HG02970 (cell line): Measurements from ENCODE around the gene TMEM156.
"Not testable (repeated sequence)": the region's sequence is repeated elsewhere in the genome, so short reads cannot be mapped to it uniquely, and the experiment has no call there.

Experiments
- ATAC-seq: cut with Tn5 transposase; IDR thresholded peaks from one replicate; pipeline ENCODE4 v1.9.1; 2021; ENCODE audit warnings: mild to moderate bottlenecking, moderate library complexity, moderate number of reproducible peaks; ENCODE audit not compliant: unreplicated experiment, low FRiP score

The TMEM156 gene

GRCh38 chr4:39044364-39044955, 12.3 kb upstream of the TMEM156 start:
- ATAC-seq: peak; percentile 63

GRCh38 chr4:39043861-39044363, 11.7 kb upstream of the TMEM156 start:
- ATAC-seq: no peak

GRCh38 chr4:39043058-39043860, 11.1 kb upstream of the TMEM156 start:
- no peak for ATAC-seq

- ATAC-seq: no peak
Observed at GRCh38 chr4:39042366-39042765, 10.2 kb upstream of the TMEM156 start.

GRCh38 chr4:39039108-39039507, 6.9 kb upstream of the TMEM156 start:
- no peak for ATAC-seq

- no peak for ATAC-seq
Observed at GRCh38 chr4:39037941-39038340, 5.7 kb upstream of the TMEM156 start.

DNA sequence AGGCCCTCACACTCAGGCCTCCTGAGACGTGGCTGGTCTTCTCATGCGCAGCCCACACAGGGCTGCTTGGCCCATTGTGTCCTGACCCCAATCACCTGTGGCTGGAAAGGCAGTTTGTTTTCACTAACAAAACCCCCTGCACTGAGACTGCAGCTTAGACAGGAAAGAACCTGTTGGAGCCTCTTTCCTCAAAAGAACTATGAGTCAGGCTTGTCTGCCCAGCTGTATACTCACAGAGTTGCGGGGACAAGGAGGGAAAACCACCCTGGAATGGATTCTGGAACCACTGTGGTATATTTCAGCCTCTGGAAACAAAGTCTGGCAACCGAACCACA, 5.2 kb upstream of the TMEM156 start:
- no peak for ATAC-seq

DNA sequence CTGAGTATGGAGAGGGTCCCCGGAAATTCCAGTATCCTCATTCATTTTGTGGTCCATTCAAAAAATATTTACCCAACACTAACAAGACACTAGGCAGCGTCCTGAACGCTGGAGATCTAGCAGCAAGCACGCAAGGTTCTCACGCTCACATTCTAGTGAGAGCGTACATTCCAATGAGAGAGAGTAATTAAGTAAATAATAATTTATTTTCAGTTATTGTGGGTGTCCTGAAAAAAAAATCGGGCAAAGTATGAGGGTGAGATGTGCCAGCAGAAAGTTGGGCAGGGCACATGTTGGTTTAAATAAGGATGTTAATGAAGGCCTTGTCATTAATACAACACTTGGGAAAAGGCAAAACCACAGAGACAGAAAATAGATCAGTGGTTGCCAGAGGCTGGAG, 4.0 kb upstream of the TMEM156 start:
- ATAC-seq: no peak

GRCh38 chr4:39031590-39032020, 604 bp downstream of the TMEM156 start:
- not testable (repeated sequence) for ATAC-seq

DNA sequence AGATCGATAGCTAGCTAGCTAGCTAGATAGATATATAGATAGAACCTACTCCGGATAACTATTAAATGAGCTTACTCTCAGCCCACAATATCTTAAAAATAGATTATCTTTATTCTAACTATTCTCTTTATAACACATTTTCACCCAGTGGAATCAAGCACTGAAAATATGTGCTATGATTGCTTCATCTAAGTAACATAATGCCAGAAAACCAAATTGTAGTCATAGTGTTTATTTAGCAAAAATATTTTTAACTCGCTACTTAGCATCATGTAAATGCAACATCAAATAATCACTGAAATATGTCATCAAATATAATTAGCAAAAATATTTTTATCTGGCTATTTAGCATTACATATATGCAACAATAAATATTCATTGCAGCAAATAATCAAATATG, 1.5 kb downstream of the TMEM156 start:
- ATAC-seq: no peak

DNA sequence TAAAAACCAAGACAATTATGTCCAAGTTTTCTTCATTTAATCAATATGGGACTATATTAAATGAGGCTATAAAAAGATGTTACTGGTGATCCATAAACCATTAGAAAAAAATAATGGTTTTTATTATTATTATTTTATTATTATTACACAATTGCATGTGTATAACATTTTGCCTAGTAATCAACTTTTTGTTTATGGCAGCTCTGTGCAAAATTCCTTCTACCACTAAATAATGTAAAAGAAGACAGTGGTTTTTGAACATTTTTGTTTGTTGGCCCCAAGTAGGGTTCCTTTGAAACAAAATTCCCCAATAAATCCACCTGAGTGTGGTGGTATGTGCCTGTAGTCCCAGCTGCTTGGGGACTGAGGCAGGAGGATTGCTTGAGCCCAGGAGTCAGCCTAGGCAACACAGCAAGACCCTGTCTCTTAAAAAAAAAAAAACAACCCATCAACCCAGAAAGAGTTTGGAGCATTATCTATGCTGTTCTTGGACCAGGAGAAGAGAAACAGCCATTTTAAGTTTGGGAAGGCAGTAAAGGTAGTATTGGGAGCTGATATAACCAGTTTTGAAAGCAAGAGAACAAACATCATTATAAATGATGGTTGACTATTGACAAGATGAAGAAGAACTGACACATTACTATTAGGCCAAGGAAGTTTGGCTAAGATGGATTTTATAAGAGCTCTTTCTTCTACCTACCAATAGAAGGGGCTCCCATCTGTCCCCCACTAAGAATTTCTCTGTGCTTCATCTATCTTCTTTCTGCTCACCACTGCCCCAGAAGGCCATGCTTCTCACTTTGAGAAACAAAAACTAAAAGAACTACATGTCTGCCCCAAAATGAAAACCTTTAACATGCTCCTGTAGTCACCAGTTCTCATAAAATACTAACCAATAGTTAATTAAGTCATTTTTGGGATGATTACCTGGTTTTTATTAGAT, 2.2 kb downstream of the TMEM156 start:
- ATAC-seq: no peak

DNA sequence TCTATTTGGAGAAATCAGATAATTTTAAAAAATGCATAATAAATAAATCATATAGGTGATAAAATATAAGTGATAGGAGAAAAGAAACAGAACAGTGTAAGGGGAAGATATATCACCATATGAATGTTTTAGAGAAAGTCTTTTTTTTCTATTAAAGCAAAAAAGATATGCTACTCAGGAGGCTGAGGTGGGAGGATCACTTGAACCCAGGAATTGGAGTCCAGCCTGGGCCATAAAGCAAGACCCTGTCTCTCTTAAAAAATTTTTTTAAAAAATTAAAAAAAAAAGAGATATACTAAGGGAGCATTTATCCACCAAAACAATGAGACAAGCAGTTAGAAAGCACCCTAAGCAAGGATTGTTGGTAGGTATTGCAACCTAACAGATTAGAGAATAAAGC, 6.1 kb downstream of the TMEM156 start:
- no peak for ATAC-seq

- ATAC-seq: no peak
Observed at GRCh38 chr4:39025552-39026085, 6.6 kb downstream of the TMEM156 start.

GRCh38 chr4:39024311-39024865, 7.8 kb downstream of the TMEM156 start:
- ATAC-seq: no peak

DNA sequence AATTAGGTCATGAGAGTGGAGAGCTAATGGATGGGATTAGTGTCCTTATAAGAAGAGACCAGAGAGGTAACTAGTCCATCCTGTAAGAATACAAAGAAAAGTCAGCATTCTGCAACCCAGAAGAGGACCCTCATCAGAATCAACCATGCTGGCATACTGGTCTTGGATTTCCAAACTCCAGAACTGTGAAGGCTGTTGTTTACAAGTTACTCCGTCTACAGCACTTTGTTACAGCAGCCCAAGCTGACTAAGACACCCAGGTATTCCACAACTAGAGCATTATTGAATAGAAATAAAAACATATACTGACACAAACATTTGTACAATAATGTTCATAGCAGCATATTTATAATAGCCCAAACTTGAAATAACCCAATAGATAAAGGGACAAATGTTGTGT, 9.2 kb downstream of the TMEM156 start:
- ATAC-seq: no peak

GRCh38 chr4:39022241-39022640, 10.0 kb downstream of the TMEM156 start:
- ATAC-seq: no peak

DNA sequence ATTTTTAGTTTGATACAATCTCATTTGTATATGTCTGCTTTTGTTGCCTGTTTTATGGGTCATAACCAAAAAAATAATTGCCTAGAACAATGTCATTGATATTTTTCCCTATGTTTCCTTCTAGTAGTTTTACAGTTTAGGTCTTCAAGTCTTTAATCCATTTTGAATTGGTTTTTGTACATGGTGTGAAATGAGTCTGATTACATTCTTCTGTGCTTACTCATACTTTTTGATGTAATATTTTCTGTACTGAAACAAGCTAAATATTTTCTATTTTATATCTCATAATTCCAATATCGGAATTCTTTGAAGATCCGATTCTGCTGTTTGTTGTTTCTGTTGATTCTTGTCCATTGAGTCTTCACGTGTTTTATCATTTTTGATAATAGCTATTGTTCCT, 10.6 kb downstream of the TMEM156 start:
- no peak for ATAC-seq

- ATAC-seq: no peak
Observed at GRCh38 chr4:39020130-39020529, 12.1 kb downstream of the TMEM156 start.

DNA sequence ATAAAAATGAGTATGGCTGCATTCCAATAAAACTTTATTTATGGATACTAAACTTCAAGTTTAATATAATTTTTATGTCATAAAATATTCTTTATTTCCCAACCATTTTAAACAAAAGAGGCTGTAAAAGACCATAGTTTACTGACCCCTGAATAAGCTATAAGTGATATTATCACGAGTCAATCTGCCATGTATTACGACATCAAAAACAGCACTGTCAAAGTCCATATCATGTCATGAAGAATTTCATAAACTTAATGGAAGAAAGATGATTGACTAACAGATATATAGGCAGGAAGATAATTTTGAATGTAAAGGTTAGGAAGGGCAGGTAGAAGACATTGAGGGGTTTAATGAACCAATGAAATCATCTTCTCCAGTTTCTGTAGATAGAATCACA, 18.2 kb downstream of the TMEM156 start:
- no peak for ATAC-seq

- ATAC-seq: no peak
Observed at GRCh38 chr4:39004758-39005157, 27.5 kb downstream of the TMEM156 start.
